Adrenal gland (tissue), 5 donors: ENCODE data around the gene CD160.
"Not testable (repeated sequence)": the region's sequence is repeated elsewhere in the genome, so short reads cannot be mapped to it uniquely, and the experiment has no call there.

Source experiments
- CTCF ChIP-seq, 6 experiments: fragments of 450-650 bp in 4 of 6; fragments of 200-600 bp in 2 of 6; sonication (generic) in 1 of 6; IDR thresholded peaks; 1 replicate in 5 of 6; 2 replicates in 1 of 6; pipeline versions ENCODE4 v1.5.1 to v1.8.0; 2016 to 2021; ENCODE audit warnings: antibody characterized with exemption in 6 of 6, mild to moderate bottlenecking in 2 of 6, moderate library complexity in 1 of 6
- POLR2A ChIP-seq, 2 donors: fragments of 450-650 bp; IDR thresholded peaks; one replicate each; pipeline ENCODE4 v1.6.1; 2017; ENCODE audit warnings: antibody characterized with exemption in 2 of 2, mild to moderate bottlenecking in 2 of 2, moderate library complexity in 1 of 2
- donor health status: DM: no; HTN: no; CAD: no.

GRCh38 chr1:145766926-145767325 lies 47.6 kb downstream of the CD160 start:
- not testable (repeated sequence) for TF ChIP-seq CTCF, POLR2A (IDR thresholded peaks at IDR 0.05)
